ENCODE measurements around the gene SUPT20HL2. TPM values are rescaled to one million over a fixed set of nuclear protein-coding genes. Genes with fewer than 3 reads are reported as not detected.
"Not testable (repeated sequence)": the region's sequence is repeated elsewhere in the genome, so short reads cannot be mapped to it uniquely, and the experiment has no call there.

The SUPT20HL2 gene
- total and polyA plus RNA-seq, 2 of the 8 experiments (the other 6 are each of a cell fraction or from before 2014, with no cell fraction given), result not detected

DNA sequence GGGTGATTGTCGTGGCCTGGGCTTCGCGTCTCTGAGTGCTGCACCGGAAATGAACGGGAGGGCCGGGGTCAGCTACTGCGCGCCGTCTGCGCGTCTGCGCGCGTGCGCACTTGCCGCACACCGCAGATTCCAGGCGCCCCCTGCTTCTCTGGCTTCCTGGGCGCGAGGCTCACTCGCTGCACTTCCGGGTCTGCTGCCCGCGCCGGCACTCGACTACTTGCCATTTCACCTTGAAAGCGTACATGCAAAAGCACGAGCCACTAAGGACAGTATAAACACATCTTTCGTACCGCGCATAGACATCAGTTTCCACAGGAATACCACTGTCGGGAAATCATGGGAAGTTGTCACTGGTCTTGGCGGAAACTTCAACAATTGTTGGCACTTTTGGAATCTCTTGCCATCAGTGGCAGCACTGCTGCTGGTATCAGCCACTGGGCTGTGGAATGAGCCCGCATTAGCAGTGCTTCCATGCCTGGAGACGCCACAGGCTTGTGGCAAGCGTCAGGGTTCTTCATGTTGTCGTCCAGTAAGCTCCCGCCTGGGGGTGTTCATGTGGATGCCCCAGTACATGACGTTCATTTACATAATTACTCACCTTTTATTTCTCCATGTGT is at the start of gene SUPT20HL2 (continued):
- TF ChIP-seq NRF1 (IDR thresholded peaks at IDR 0.05; ENCODE audit: low read depth, low read length) (no peak), CHD1 (IDR thresholded peaks at IDR 0.05; ENCODE audit: low read depth, low read length) (no peak), GABPA (IDR thresholded peaks at IDR 0.05; ENCODE audit: borderline replicate concordance, insufficient read depth, low read length) (no peak), TAF7 (optimal IDR thresholded peaks at IDR 0.05; ENCODE audit: borderline replicate concordance, low read depth, low read length) (no peak), KDM1A (IDR thresholded peaks at IDR 0.05; ENCODE audit: borderline replicate concordance, low read length) (no peak), BRCA1 (IDR thresholded peaks at IDR 0.05; ENCODE audit: low read depth, low read length) (no peak), SIN3A (conservative IDR thresholded peaks at IDR 0.05 in 1 of 2, IDR thresholded peaks at IDR 0.05 in 1 of 2; ENCODE audit: low read depth in 1 of 2, low read length in 2 of 2) (no peak), TAF1 (IDR thresholded peaks at IDR 0.05; ENCODE audit: low read depth, low read length) (no peak), FOSL1 (IDR thresholded peaks at IDR 0.05; ENCODE audit: insufficient read depth, low read depth, low read length) (no peak)
- TF ChIP-seq, protein P1, sequence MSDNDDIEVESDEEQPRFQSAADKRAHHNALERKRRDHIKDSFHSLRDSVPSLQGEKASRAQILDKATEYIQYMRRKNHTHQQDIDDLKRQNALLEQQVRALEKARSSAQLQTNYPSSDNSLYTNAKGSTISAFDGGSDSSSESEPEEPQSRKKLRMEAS (IDR thresholded peaks at IDR 0.05), result no peak

DNA sequence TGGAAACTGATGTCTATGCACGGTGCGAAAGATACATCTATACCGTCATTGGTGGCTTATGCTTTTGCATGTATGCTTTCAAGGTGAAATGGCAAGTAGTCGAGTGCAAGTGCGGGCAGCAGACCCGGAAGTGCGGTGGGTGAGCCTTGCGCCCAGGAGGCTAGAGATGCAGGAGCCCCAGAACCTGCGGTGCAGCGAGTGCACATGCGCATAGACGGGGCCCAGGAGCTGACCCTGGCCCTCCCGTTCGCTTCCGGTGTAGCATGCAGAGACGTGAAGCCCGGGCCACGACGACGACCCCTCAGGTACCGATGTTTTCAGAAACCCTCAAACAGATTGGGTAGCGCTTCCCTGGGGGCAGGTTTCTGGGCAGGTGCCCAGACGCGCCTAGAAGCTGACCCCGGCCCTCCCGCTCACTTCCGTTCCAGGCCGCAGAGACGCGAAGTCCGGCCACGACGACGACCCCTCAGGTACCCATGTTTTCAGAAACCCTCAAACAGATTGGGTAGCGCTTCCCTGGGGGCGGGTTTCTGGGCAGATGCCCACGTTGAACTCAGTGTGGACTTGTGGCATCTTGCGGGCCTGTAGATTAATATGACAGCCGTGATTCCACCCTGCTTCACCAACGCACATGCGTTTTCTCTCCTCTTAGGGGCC is 48.3 kb upstream of the SUPT20HL2 start:
- H3K23ac ChIP-seq (ENCODE audit: insufficient read length); H4K8ac ChIP-seq (ENCODE audit: extremely low read depth, insufficient read depth, low read length); H2AFZ ChIP-seq (ENCODE audit: low read length); DNase-seq (ENCODE audit: low read depth in 1 of 2, low spot score in 2 of 2); H2BK5ac ChIP-seq (ENCODE audit: low read depth, low read length); H3K36me3 ChIP-seq (ENCODE audit: control insufficient read depth in 2 of 4, insufficient read depth in 4 of 4, low read length in 3 of 4); H3K18ac ChIP-seq (ENCODE audit: extremely low read depth, low read length); H3K4me2 ChIP-seq (ENCODE audit: insufficient read depth in 1 of 2, low read depth in 2 of 2, low read length in 2 of 2); H3K27ac ChIP-seq (ENCODE audit: low read depth, low read length); H3K9ac ChIP-seq (replicated peaks in 1 of 4; ENCODE audit: extremely low read depth in 1 of 4, low read depth in 3 of 4, low read length in 3 of 4); H4K20me1 ChIP-seq (replicated peaks in 1 of 2; ENCODE audit: control insufficient read depth in 1 of 2, insufficient read depth in 2 of 2, low read length in 2 of 2); H4K91ac ChIP-seq (replicated peaks; ENCODE audit: insufficient read length, low read length); H2BK20ac ChIP-seq (ENCODE audit: low read length); H3K4ac ChIP-seq (replicated peaks; ENCODE audit: insufficient read length, low read depth, low read length); H3K4me3 ChIP-seq (ENCODE audit: extremely low read depth in 1 of 4, insufficient read depth in 2 of 4, low read depth in 3 of 4, low read length in 4 of 4); H3K23me2 ChIP-seq (ENCODE audit: low read depth, low read length); H3K27me3 ChIP-seq (replicated peaks in 1 of 4; ENCODE audit: control insufficient read depth in 3 of 4, extremely low read depth in 1 of 4, insufficient read depth in 3 of 4, low read length in 3 of 4); H3K14ac ChIP-seq (ENCODE audit: insufficient read length); H3K79me1 ChIP-seq (ENCODE audit: low read depth, low read length); H2AK5ac ChIP-seq (ENCODE audit: low read depth, low read length); H3K4me1 ChIP-seq (replicated peaks in 1 of 4; ENCODE audit: control insufficient read depth in 3 of 4, insufficient read depth in 4 of 4, low read length in 3 of 4); H3K56ac ChIP-seq (replicated peaks; ENCODE audit: insufficient read length, low read depth, low read length); H3K79me2 ChIP-seq (ENCODE audit: control insufficient read depth in 1 of 2, insufficient read depth in 2 of 2, low read length in 2 of 2); H2BK15ac ChIP-seq (ENCODE audit: low read length); FAIRE-seq; H4K5ac ChIP-seq (ENCODE audit: insufficient read length, low read depth, low read length); H2BK120ac ChIP-seq (replicated peaks; ENCODE audit: low read depth, low read length); H3K9me3 ChIP-seq (ENCODE audit: insufficient read depth in 2 of 2, low read depth in 1 of 2, low read length in 1 of 2); H2BK12ac ChIP-seq (ENCODE audit: low read depth, low read length): not testable (repeated sequence)
- ChIA-PET CTCF (ENCODE audit: partially characterized antibody) (interaction anchor here (1.6 kb wide), 1 partner anchor 10 kb away, joined by 5 read pairs; no protein-coding TSS in a partner anchor), POLR2A (ENCODE audit: partially characterized antibody) (interaction anchor here (0.7 kb wide), 1 partner anchor 8 kb away, joined by 3 read pairs; no protein-coding TSS in a partner anchor)
- WGBS, 2 experiments (ENCODE audit: extremely low coverage in 1 of 2, insufficient coverage in 1 of 2, insufficient read length in 1 of 2, insufficient replicate concordance in 2 of 2, low coverage in 1 of 2, low lambda C conversion rate in 2 of 2, missing lambda C conversion rate in 1 of 2), result 96% methylated on average over 9 of the region's 41 CpGs; no CpG with 5 or more reads in 1 of the 2 experiments
